HG02678 (cell line): ENCODE results near the gene KRTAP5-5.

Experiments
- ATAC-seq: cut with Tn5 transposase; IDR thresholded peaks from one replicate; pipeline ENCODE4 v1.9.1; 2021; ENCODE audit warnings: mild to moderate bottlenecking, moderate library complexity; ENCODE audit not compliant: unreplicated experiment

The KRTAP5-5 gene

GRCh38 chr11:1674173-1675131 lies 44.9 kb downstream of the KRTAP5-5 start:
- ATAC-seq = no peak

GRCh38 chr11:1675536-1676228 lies 46.1 kb downstream of the KRTAP5-5 start:
- ATAC-seq = no peak

- ATAC-seq = no peak
These were observed 46.7 kb downstream of the KRTAP5-5 start for GRCh38 chr11:1676229-1676740.

GRCh38 chr11:1679881-1680280 lies 50.3 kb downstream of the KRTAP5-5 start:
- ATAC-seq = no peak
